Measurements from ENCODE around the gene DHRS13.
"Not testable (repeated sequence)": the region's sequence is repeated elsewhere in the genome, so short reads cannot be mapped to it uniquely, and the experiment has no call there.

Gene DHRS13

GRCh38 chr17:28882154-28882895 is 20.6 kb downstream of the DHRS13 start:
- no peak for TF ChIP-seq CTCF (IDR thresholded peaks at IDR 0.05; ENCODE audit: insufficient read depth, low read depth, low read length, missing control alignments)
- no peak for DNase-seq (ENCODE audit: low read depth)
- H3K4me3 ChIP-seq (ENCODE audit: low read length): no peak overlapping the region

GRCh38 chr17:28881533-28882056 is 21.3 kb downstream of the DHRS13 start:
- no peak for DNase-seq (ENCODE audit: low read depth)
- H3K4me3 ChIP-seq (ENCODE audit: low read length): no peak overlapping the region
- no peak for TF ChIP-seq CTCF (IDR thresholded peaks at IDR 0.05; ENCODE audit: insufficient read depth, low read depth, low read length, missing control alignments)

GRCh38 chr17:28880572-28880945 is 22.3 kb downstream of the DHRS13 start:
- TF ChIP-seq CTCF (IDR thresholded peaks at IDR 0.05; ENCODE audit: insufficient read depth, low read depth, low read length, missing control alignments): no peak
- peak; percentile 82 for DNase-seq (ENCODE audit: low read depth)
- no peak overlapping the region for H3K4me3 ChIP-seq (ENCODE audit: low read length)

- DNase-seq (ENCODE audit: low read depth): no peak
- TF ChIP-seq CTCF (IDR thresholded peaks at IDR 0.05; ENCODE audit: insufficient read depth, low read depth, low read length, missing control alignments): no peak
- H3K4me3 ChIP-seq (ENCODE audit: low read length): no peak overlapping the region
Observed at GRCh38 chr17:28879886-28880571, 22.9 kb downstream of the DHRS13 start.

- peak; percentile 67 for TF ChIP-seq CTCF (IDR thresholded peaks at IDR 0.05; ENCODE audit: insufficient read depth, low read depth, low read length, missing control alignments)
- DNase-seq (ENCODE audit: low read depth): peak; percentile 74
- H3K4me3 ChIP-seq (ENCODE audit: low read length): no peak overlapping the region
Observed at GRCh38 chr17:28878981-28879380, 23.9 kb downstream of the DHRS13 start.

GRCh38 chr17:28878158-28878910 is 24.5 kb downstream of the DHRS13 start:
- no peak for TF ChIP-seq CTCF (IDR thresholded peaks at IDR 0.05; ENCODE audit: insufficient read depth, low read depth, low read length, missing control alignments)
- H3K4me3 ChIP-seq (ENCODE audit: low read length): no peak overlapping the region
- peak; percentile 76 for DNase-seq (ENCODE audit: low read depth)

- not testable (repeated sequence) for H3K4me3 ChIP-seq (ENCODE audit: low read length); DNase-seq (ENCODE audit: low read depth)
Observed at GRCh38 chr17:28877150-28877711, 25.6 kb downstream of the DHRS13 start.
